Astrocyte of the spinal cord (primary cell): ENCODE measurements around the gene CBLB.

Experiments used
- DNase-seq: peaks from one replicate; pipeline ENCODE4 v3.0.0; 2011; ENCODE audit warnings: low read depth, low spot score
- H3K4me3 ChIP-seq: 2 replicates; pipeline ENCODE4 v1.5.1; 2011; ENCODE audit warnings: low read depth, mild to moderate bottlenecking, low read length, moderate library complexity
- in situ Hi-C: cut with HindIII; loops from 2 replicates; pipeline ENCODE4 v1.10.0; 2017; ENCODE audit warnings: low sequenced_read_pairs
- TF ChIP-seq, protein P1 (sequence below): IDR thresholded peaks from 2 replicates; pipeline ENCODE4 v1.5.1; 2012; ENCODE audit warnings: low read depth, mild to moderate bottlenecking, low read length, inconsistent platforms

CBLB gene

DNA sequence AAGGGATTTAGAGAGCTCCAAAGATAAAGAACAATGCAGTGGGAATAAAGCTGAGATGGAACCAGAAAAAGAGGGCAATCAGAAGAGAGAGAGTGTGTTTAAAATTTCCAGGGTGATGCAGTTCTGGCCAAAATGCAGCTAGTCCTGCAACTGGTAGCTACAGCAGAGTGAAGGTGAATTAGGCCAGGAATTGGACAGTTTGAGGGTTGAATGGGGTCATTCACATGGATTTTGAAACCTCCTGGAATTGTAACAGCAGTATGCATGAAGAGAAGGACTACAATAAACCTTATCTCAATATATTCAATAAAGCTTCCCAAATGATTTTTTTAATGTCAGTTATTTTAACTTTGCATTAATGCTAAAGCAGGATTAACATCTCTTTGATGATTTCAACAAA, 85.2 kb downstream of the CBLB start:
- TF ChIP-seq, protein P1, sequence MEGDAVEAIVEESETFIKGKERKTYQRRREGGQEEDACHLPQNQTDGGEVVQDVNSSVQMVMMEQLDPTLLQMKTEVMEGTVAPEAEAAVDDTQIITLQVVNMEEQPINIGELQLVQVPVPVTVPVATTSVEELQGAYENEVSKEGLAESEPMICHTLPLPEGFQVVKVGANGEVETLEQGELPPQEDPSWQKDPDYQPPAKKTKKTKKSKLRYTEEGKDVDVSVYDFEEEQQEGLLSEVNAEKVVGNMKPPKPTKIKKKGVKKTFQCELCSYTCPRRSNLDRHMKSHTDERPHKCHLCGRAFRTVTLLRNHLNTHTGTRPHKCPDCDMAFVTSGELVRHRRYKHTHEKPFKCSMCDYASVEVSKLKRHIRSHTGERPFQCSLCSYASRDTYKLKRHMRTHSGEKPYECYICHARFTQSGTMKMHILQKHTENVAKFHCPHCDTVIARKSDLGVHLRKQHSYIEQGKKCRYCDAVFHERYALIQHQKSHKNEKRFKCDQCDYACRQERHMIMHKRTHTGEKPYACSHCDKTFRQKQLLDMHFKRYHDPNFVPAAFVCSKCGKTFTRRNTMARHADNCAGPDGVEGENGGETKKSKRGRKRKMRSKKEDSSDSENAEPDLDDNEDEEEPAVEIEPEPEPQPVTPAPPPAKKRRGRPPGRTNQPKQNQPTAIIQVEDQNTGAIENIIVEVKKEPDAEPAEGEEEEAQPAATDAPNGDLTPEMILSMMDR: no peak
- in situ Hi-C loops: no loop called here
- no peak overlapping the region for H3K4me3 ChIP-seq
- no peak for DNase-seq

DNA sequence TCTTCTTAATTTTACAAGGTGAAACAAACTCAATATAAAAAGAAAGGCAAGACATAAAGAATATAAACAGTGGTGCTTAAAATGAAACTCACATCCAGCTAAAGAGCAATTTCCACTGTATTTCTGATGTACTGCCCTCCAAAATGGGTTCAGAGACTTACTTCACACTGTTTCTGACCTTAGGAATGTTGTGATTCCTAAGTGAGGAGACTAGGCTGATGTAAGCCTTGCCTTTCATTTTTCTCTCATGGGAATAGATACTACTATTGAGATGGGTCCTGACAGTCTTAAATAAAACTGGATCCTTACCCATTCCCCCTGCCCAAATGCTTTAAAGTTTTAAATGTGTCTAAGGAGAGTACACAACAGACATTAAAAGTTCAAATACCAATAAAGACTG, 86.9 kb downstream of the CBLB start:
- TF ChIP-seq, protein P1: no peak
- no peak overlapping the region for H3K4me3 ChIP-seq
- peak; percentile 29 for DNase-seq
- in situ Hi-C loops: no loop called here

DNA sequence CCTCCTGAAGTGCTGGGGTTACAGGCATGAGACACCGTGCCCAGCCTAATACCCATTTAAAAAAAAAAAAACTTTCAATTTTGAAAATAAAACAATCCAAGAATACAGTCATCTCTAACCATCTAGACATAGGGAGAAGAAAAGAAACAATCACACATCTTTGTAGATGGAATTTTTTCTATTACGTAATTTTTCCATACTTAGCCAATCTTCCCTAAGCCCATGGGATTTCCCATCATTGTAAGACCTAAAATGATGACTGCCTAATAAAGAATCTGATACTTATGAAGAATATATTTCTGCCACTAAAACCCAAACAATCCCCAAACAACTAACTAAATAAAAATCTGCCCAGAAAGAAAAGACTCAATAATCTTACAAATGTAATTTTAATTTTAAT, 88.7 kb downstream of the CBLB start:
- DNase-seq: no peak
- no peak overlapping the region for H3K4me3 ChIP-seq
- in situ Hi-C loops: no loop called here
- TF ChIP-seq, protein P1: no peak

DNA sequence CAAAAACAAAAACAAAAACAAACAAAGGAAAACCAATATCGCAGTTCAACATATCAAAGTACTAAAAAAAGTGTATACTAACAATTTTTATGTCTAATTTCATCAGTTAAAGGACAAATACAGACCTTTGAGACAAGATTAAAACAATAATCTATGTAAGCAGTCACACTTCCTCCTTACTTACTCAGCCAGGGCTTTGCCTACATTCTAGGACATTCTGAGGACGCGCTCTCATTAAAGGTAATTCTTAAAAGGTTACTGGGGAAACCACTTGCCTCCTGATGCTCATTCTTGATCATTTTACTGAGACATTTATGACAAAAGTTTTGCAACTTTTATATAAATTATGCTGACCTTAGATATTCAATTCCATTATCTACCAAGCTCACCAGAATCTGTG, 93.4 kb downstream of the CBLB start:
- in situ Hi-C loops: no loop called here
- H3K4me3 ChIP-seq: no peak overlapping the region
- TF ChIP-seq, protein P1: no peak
- no peak for DNase-seq

DNA sequence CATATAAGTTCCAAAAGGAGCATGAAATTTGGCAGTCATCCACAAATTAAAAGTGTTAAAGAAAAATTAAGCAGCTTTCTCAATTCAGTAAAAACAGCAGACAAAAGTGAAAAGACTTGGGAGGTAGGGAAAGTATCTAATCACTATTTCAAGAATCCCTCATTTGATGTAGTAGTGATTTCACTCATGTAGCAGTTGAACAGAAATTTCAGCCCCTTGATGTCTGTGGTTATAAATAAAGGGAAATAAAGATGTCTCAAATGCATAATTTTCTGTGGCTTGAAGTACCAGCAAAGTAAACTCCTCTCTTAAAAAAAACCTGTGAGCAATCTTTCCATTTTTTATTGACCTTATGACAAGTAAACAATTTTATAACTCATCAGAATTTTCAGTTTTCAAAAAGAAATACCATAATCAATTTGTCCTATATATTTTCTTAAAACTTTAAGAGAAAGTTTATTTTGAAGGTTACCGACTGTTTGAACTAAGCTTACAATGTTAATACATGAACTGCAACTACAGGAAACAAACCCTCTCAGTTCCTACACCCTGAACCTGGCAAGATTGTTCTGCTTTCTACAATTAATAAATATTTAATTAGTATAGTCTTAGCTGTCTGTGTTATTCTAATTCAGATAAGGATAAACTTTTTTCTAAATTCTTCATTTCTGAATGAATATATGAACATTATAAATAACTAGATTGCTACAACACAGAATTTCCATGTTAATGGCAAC, 94.2 kb downstream of the CBLB start:
- DNase-seq: no peak
- no peak overlapping the region for H3K4me3 ChIP-seq
- TF ChIP-seq, protein P1: no peak
- in situ Hi-C loops: no loop called here

DNA sequence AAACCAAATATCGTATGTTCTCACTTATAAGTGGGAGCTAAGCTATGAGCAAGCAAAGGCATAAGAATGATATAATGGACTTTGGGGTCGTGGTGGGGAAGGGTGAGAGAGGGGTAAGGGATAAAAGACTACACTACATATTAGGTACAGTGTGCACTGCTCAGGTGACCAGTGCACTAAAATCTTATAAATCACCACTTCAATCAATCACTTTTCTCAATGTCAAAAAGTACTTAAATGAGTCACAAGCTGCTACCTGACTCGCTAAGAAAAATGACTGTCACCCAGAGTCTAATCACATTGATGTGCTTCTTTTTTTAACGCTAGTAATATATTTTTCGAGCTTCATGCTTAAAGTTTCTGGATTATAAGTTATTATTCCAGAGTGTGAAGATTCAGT, 95.5 kb downstream of the CBLB start:
- no peak overlapping the region for H3K4me3 ChIP-seq
- in situ Hi-C loops: no loop called here
- DNase-seq: no peak
- TF ChIP-seq, protein P1: no peak
